ENCODE measurements around the gene ISY1. TPM values are rescaled to one million over a fixed set of nuclear protein-coding genes. Genes with fewer than 3 reads are reported as not detected.

The ISY1 gene
- total RNA-seq, 2 donors from 2014 or later, result 9.3 to 12.5 TPM

DNA sequence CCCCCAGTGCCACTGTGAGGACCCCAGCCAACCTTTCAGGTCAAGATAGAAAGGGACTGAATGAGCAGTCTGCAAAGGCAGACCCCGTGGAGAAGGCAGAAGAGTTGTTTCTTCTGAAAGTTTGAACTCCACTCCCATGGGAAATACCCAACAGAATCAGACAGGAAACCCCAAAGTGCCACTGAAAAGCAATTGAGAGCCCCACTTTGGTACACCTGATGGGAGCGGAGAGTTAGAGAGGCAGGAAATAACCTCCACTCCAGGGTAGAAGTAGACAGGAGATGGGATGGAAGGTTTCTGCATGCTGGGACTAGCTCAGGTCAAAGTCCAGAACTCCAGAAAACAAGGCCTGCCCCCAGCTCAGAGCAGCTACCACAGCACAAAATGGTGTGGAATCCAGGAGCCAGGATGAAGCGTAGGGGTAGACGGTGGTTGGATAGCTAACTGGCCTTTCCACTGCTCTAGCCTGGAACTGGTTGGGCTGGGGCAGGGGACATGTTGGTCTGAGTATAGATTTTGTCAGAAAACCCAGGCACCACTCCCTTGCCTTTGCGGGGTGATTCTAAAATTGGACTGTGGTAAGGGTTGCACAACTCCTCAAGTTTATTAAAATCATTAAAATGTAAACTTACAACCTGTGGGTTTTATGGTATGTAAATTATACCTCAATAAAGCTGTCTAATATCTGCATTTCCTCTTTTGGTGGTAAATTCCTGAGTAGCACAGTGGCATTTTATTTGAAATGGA is 37.4 kb downstream of the ISY1 start:
- ATAC-seq, result no peak
- Histone ChIP-seq H3K27ac (peak overlapping the region in 3 of 4 donors; percentile 94 to 96 (median 95)), H3K27me3 (no peaks in the 10 kb centered on the region), H3K4me1 (peaks cover 41% of the 10 kb centered on the region), H3K9me3 (no peaks in the 10 kb centered on the region), H3K4me3 (no peak overlapping the region), H3K36me3 (replicated peaks in 1 of 2; ENCODE audit: insufficient read depth in 1 of 2, low read depth in 2 of 2) (no peaks in the 10 kb centered on the region)
- WGBS, 2 donors, result 50 to 66% methylated on average over 5 of the region's 5 CpGs
- no peak for TF ChIP-seq POLR2A (IDR thresholded peaks at IDR 0.05)
- TF ChIP-seq, protein P1, sequence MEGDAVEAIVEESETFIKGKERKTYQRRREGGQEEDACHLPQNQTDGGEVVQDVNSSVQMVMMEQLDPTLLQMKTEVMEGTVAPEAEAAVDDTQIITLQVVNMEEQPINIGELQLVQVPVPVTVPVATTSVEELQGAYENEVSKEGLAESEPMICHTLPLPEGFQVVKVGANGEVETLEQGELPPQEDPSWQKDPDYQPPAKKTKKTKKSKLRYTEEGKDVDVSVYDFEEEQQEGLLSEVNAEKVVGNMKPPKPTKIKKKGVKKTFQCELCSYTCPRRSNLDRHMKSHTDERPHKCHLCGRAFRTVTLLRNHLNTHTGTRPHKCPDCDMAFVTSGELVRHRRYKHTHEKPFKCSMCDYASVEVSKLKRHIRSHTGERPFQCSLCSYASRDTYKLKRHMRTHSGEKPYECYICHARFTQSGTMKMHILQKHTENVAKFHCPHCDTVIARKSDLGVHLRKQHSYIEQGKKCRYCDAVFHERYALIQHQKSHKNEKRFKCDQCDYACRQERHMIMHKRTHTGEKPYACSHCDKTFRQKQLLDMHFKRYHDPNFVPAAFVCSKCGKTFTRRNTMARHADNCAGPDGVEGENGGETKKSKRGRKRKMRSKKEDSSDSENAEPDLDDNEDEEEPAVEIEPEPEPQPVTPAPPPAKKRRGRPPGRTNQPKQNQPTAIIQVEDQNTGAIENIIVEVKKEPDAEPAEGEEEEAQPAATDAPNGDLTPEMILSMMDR (IDR thresholded peaks at IDR 0.05), result no peak
- peak in 3 of 4 donors; percentile 17 to 37 (median 25) for DNase-seq
- intact Hi-C loops (cut with DNase I), result no loop called here

DNA sequence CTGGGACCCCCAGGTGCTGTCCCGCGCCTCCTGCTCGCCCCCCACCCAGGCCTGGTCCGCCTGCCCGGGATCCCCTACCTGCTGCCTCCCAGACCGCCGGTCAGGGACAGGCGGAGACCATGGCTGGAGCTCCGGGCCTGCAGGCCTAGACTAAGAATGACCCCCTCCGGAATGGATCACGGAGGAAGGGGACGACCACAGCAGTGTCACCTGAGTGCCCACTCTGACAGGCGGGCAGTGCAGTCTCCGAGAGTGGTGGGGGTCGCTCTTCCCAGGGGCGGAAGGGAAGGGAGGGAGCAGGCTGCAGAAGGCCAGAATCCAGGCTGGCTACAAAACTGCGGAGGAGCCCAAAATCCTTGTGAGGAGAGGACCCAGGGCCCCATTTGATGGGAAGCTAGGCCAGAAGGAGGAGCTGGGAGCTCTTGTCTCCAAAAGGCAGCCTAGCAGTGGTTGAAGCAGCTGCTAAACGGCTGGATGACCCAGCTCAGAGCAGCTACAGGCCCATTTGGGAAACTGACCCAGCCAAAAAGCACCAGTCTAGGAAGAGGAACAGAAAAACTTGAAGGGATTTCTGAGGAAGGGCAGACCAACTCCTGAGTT is 38.4 kb downstream of the ISY1 start:
- ATAC-seq, result no peak
- H3K4me1 ChIP-seq, result peaks cover 47% of the 10 kb centered on the region
- intact Hi-C loops (cut with DNase I), result no loop called here
- H3K27ac ChIP-seq, result peak overlapping the region; percentile 87 to 96 (median 94)
- no peaks in the 10 kb centered on the region for H3K36me3 ChIP-seq (replicated peaks in 1 of 2; ENCODE audit: insufficient read depth in 1 of 2, low read depth in 2 of 2)
- peak in 2 of 4 donors; percentile 14 to 16 for DNase-seq
- H3K4me3 ChIP-seq, result no peak overlapping the region
- H3K27me3 ChIP-seq, result no peaks in the 10 kb centered on the region
- TF ChIP-seq POLR2A (IDR thresholded peaks at IDR 0.05), result no peak
- TF ChIP-seq, protein P1 (IDR thresholded peaks at IDR 0.05), result no peak
- WGBS, 2 donors, result 57 to 64% methylated on average over 6 to 18 of the region's 18 CpGs
- no peaks in the 10 kb centered on the region for H3K9me3 ChIP-seq

DNA sequence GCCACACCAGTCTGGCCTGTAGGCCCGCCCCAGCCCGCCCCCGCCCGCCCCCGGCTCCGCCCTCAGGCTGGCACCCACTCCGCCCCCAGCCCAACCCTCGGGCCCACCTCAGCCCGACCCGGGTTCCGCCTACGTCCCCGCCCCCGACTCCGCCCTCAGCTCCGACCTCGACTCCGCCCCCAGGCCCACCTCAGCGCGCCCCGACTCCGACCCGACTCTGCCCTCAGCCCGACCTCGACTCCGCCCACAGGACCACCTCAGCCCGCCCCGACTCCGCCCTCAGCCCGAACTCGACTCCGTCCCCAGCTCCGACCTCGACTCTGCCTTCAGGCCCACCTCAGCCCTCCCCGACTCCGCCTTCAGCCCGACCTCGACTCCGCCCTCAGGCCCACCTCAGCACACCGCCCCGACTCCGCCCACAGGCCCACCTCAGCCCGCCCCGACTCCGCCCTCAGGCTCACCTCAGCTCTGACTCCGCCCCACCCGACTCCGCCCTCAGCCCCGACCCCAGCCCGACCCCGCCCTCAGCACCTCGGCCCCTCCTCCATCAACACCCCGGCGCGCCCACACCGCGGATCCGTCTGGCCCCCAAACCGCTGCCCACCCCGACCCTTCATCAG is 39.0 kb downstream of the ISY1 start, which contains the start of gene RAB43:
RAB43 (minus strand) TSS at position 13 of the 620 bp plus-strand sequence. CDS start 315 bp downstream, outside the sequence.
- H3K4me1 ChIP-seq, result peaks cover 52% of the 10 kb centered on the region
- no peaks in the 10 kb centered on the region for H3K27me3 ChIP-seq
- DNase-seq (peak; percentile 91 to 93 (median 93)), ATAC-seq (peak; percentile 78)
- no peaks in the 10 kb centered on the region for H3K9me3 ChIP-seq
- H3K27ac ChIP-seq, result peak within 1 kb of the TSS; percentile 87 to 96 (median 94)
- 2 to 12% methylated on average over 5 to 56 of the region's 60 CpGs for WGBS, 2 donors
- H3K4me3 ChIP-seq, result peak within 1 kb of the TSS; percentile 34 to 51
- no peaks in the 10 kb centered on the region for H3K36me3 ChIP-seq (replicated peaks in 1 of 2; ENCODE audit: insufficient read depth in 1 of 2, low read depth in 2 of 2)
- no peak for TF ChIP-seq POLR2A (IDR thresholded peaks at IDR 0.05)
- TF ChIP-seq, protein P1 (IDR thresholded peaks at IDR 0.05), result no peak
- intact Hi-C loops (cut with DNase I), result no loop called here

DNA sequence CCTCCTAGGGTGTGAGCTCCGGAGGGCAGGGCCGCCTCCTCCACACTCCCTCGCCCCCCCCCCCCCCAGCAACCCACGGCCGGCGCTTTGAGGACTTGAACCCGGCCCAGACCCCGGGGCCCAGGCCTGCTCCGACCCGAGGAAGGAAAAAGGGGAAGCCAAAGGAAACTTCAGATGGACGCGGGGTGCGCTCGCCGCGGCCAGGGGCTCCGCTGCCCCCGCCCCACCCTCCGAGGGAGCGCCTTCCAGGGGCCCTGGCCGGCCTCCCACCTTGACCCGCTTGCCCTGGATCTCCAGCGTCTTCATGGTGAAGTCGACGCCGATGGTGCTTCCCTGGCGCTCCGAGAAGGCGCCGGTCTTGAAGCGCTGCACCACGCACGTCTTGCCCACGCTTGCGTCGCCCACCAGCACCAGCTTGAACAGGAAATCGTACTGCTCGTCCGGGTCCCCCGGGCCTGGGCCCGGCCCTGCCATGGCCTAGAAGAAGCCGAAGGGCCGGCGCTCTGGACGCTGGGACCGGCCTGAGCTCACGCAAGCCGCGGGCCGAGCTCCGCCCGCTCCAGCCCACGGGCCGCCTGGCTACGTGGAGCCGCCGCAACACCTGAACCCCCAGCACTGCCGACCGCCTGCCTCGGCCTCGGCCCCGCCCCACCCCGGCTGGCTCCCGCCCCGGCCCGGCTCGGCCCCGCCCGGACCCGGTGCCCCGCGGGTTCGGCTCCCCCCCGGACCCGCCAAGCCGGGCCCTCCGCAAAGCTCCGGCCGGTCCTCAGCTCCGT is 39.7 kb downstream of the ISY1 start:
- WGBS, 2 donors, result 0 to 1% methylated on average over 4 to 64 of the region's 80 CpGs
- TF ChIP-seq, protein P1 (IDR thresholded peaks at IDR 0.05), result no peak
- peak in 1 of 3 donors; percentile 41 for TF ChIP-seq POLR2A (IDR thresholded peaks at IDR 0.05)
- peak; percentile 45 for ATAC-seq
- Histone ChIP-seq H3K4me1 (peaks cover 58% of the 10 kb centered on the region), H3K27ac (peak overlapping the region; percentile 87 to 96 (median 94)), H3K27me3 (no peaks in the 10 kb centered on the region), H3K36me3 (replicated peaks in 1 of 2; ENCODE audit: insufficient read depth in 1 of 2, low read depth in 2 of 2) (no peaks in the 10 kb centered on the region), H3K4me3 (peak overlapping the region; percentile 34 to 51), H3K9me3 (no peaks in the 10 kb centered on the region)
- intact Hi-C loops (cut with DNase I), result no loop called here
- DNase-seq, result peak in 1 of 4 donors; percentile 17
